ENCODE results near the gene NUDT19.
"Not testable (repeated sequence)": the region's sequence is repeated elsewhere in the genome, so short reads cannot be mapped to it uniquely, and the experiment has no call there.

- TF ChIP-seq POLR2A, CTCF, POLR2AphosphoS5, EP300 (IDR thresholded peaks at IDR 0.05): not testable (repeated sequence)
Observed at GRCh38 chr19:32700129-32700528, 8.5 kb downstream of the NUDT19 start.
